ENCODE data around the gene ALKBH3. TPM values are rescaled to one million over a fixed set of nuclear protein-coding genes. Genes with fewer than 3 reads are reported as not detected.

Gene ALKBH3
- total RNA-seq, 1 donor from 2014 or later, result 37.4 TPM

DNA sequence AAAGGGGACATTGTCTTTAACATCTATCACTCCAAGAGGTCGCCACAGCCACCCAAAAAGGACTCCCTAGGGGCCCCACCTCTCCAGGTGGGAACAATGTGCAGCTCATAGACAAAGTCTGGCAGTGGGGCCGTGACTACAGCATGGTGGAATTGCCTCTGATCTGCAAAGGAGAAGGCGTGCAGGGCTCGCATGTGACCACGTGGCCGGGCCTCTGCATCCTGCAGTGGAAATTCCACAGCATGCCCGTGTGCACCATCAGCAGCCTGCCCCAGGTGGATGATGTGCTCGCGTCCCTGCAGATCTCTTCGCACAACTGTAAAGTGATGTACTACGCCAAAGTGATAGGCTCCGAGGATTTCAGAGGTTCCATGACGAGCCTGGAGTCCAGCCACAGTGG is 18.5 kb downstream of the ALKBH3 start:
- Mint-ChIP-seq H3K27me3 (ENCODE audit: insufficient read depth, low read depth) (no peaks in the 10 kb centered on the region), H3K27ac (no peak overlapping the region), H3K36me3 (peaks cover 33% of the 10 kb centered on the region), H3K4me3 (no peak overlapping the region), H3K4me1 (no peaks in the 10 kb centered on the region), H3K9me3 (no peaks in the 10 kb centered on the region)
- H2AFZ ChIP-seq (replicated peaks), result no peak overlapping the region
- no peak overlapping the region for H3K9ac ChIP-seq
- no peaks in the 10 kb centered on the region for H3K27me3 ChIP-seq
- no peak overlapping the region for H3K4me2 ChIP-seq
- no peaks in the 10 kb centered on the region for H3K79me2 ChIP-seq (ENCODE audit: low read depth)
- H4K20me1 ChIP-seq (ENCODE audit: low read depth), result no peaks in the 10 kb centered on the region
- H3K4me1 ChIP-seq, result no peaks in the 10 kb centered on the region
- no peaks in the 10 kb centered on the region for H3K9me3 ChIP-seq (ENCODE audit: low read depth)
- no peak for DNase-seq (ENCODE audit: low spot score)
- TF ChIP-seq EZH2 (IDR thresholded peaks at IDR 0.05), result no peak
- TF ChIP-seq, protein P1, sequence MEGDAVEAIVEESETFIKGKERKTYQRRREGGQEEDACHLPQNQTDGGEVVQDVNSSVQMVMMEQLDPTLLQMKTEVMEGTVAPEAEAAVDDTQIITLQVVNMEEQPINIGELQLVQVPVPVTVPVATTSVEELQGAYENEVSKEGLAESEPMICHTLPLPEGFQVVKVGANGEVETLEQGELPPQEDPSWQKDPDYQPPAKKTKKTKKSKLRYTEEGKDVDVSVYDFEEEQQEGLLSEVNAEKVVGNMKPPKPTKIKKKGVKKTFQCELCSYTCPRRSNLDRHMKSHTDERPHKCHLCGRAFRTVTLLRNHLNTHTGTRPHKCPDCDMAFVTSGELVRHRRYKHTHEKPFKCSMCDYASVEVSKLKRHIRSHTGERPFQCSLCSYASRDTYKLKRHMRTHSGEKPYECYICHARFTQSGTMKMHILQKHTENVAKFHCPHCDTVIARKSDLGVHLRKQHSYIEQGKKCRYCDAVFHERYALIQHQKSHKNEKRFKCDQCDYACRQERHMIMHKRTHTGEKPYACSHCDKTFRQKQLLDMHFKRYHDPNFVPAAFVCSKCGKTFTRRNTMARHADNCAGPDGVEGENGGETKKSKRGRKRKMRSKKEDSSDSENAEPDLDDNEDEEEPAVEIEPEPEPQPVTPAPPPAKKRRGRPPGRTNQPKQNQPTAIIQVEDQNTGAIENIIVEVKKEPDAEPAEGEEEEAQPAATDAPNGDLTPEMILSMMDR (IDR thresholded peaks at IDR 0.05), result no peak
- TF ChIP-seq EZH2phosphoT487 (IDR thresholded peaks at IDR 0.05), result no peak
- H3K4me3 ChIP-seq, result no peak overlapping the region
- no peaks in the 10 kb centered on the region for H3F3A ChIP-seq (ENCODE audit: low read depth)
- H3K36me3 ChIP-seq, result no peaks in the 10 kb centered on the region
- no peak overlapping the region for H3K27ac ChIP-seq

DNA sequence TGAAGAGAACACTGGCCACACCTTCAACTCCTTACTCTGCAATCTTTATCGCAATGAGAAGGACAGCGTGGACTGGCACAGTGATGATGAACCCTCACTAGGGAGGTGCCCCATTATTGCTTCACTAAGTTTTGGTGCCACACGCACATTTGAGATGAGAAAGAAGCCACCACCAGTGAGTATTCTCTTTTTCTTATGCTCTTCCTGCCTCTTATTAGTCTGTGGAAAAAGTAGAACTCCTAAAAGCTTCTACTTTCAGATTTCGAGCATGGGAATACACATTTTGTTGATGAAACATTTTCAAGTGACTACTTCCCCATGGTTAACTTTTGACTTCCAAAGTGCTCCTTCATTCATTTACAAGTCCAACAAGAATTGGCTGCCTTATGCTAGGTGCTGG is 20.9 kb downstream of the ALKBH3 start:
- no peak overlapping the region for H3K4me3 ChIP-seq
- no peak for DNase-seq (ENCODE audit: low spot score)
- H3K27ac ChIP-seq, result no peak overlapping the region
- TF ChIP-seq, protein P1 (IDR thresholded peaks at IDR 0.05), result no peak
- TF ChIP-seq EZH2phosphoT487 (IDR thresholded peaks at IDR 0.05) (no peak), EZH2 (IDR thresholded peaks at IDR 0.05) (no peak)
- Mint-ChIP-seq H3K27me3 (ENCODE audit: insufficient read depth, low read depth) (no peaks in the 10 kb centered on the region), H3K9me3 (no peaks in the 10 kb centered on the region), H3K4me1 (peaks cover 13% of the 10 kb centered on the region), H3K4me3 (no peak overlapping the region), H3K36me3 (peaks cover 24% of the 10 kb centered on the region), H3K27ac (no peak overlapping the region)
- H3K36me3 ChIP-seq, result no peaks in the 10 kb centered on the region
- H3K4me2 ChIP-seq, result no peak overlapping the region
- H3F3A ChIP-seq (ENCODE audit: low read depth), result no peaks in the 10 kb centered on the region
- H3K4me1 ChIP-seq, result no peaks in the 10 kb centered on the region
- H3K9ac ChIP-seq, result no peak overlapping the region
- H3K9me3 ChIP-seq (ENCODE audit: low read depth), result no peaks in the 10 kb centered on the region
- H3K79me2 ChIP-seq (ENCODE audit: low read depth), result no peaks in the 10 kb centered on the region
- H4K20me1 ChIP-seq (ENCODE audit: low read depth), result no peaks in the 10 kb centered on the region
- no peak overlapping the region for H2AFZ ChIP-seq (replicated peaks)
- H3K27me3 ChIP-seq, result no peaks in the 10 kb centered on the region

DNA sequence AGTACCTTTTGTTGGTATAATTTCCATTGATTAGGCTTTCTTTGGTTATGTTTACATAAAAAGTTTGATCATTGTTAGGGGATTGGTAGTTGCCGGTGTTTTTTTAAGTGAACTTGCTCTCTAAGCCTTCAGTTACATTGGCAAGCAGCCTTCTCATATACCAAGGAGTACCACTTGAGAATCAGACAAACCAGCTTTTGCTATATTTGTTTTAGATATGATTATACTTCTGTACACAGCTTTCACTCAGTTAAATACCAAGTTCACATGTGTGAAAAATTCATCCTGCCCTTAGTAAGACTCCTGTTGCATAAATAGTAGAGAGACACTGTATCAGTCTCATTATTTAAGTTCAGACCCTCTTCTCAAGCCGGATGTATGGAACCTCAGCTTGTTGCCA is 22.4 kb downstream of the ALKBH3 start:
- Mint-ChIP-seq H3K4me1 (peaks cover 19% of the 10 kb centered on the region), H3K27me3 (ENCODE audit: insufficient read depth, low read depth) (no peaks in the 10 kb centered on the region), H3K9me3 (no peaks in the 10 kb centered on the region), H3K4me3 (no peak overlapping the region), H3K36me3 (peaks cover 22% of the 10 kb centered on the region), H3K27ac (no peak overlapping the region)
- Histone ChIP-seq H3K4me3 (no peak overlapping the region), H3K27ac (no peak overlapping the region), H3K9ac (no peak overlapping the region), H2AFZ (replicated peaks) (no peak overlapping the region), H3K79me2 (ENCODE audit: low read depth) (no peaks in the 10 kb centered on the region), H3K9me3 (ENCODE audit: low read depth) (no peaks in the 10 kb centered on the region), H4K20me1 (ENCODE audit: low read depth) (peaks cover 6% of the 10 kb centered on the region), H3F3A (ENCODE audit: low read depth) (no peaks in the 10 kb centered on the region), H3K36me3 (no peaks in the 10 kb centered on the region), H3K4me2 (no peak overlapping the region), H3K4me1 (no peaks in the 10 kb centered on the region), H3K27me3 (no peaks in the 10 kb centered on the region)
- no peak for DNase-seq (ENCODE audit: low spot score)
- TF ChIP-seq EZH2phosphoT487 (IDR thresholded peaks at IDR 0.05), result no peak
- TF ChIP-seq, protein P1 (IDR thresholded peaks at IDR 0.05), result no peak
- TF ChIP-seq EZH2 (IDR thresholded peaks at IDR 0.05), result no peak
